H9 (cell line): ENCODE data around the gene GAN. TPM values are rescaled to one million over a fixed set of nuclear protein-coding genes. Genes with fewer than 3 reads are reported as not detected.

Experiments used
- DNase-seq: peaks from one replicate; pipeline ENCODE4 v3.0.0-alpha.2; 2017
- H2AFZ ChIP-seq: one replicate; pipeline ENCODE4 v1.6.1; 2013; ENCODE audit warnings: mild to moderate bottlenecking, low read length, control low read depth, moderate library complexity
- H2AK5ac ChIP-seq: 2 replicates; pipeline ENCODE4 v1.6.1; 2013; ENCODE audit warnings: low read length, control low read depth, mixed read lengths; ENCODE audit not compliant: insufficient read length
- H2BK120ac ChIP-seq: one replicate; pipeline ENCODE4 v1.6.1; 2013; ENCODE audit warnings: low read depth, mild to moderate bottlenecking, low read length, control low read depth, inconsistent platforms; ENCODE audit not compliant: poor library complexity, severe bottlenecking
- H2BK12ac ChIP-seq: 2 replicates; pipeline ENCODE4 v1.6.1; 2013; ENCODE audit warnings: low read length, control low read depth, mixed read lengths, low read depth; ENCODE audit not compliant: insufficient read length
- H2BK15ac ChIP-seq: 2 replicates; pipeline ENCODE4 v1.6.1; 2013; ENCODE audit warnings: low read depth, low read length, control low read depth
- H2BK20ac ChIP-seq: one replicate; pipeline ENCODE4 v1.6.1; 2013; ENCODE audit warnings: low read depth, mild to moderate bottlenecking, low read length, control low read depth, inconsistent platforms; ENCODE audit not compliant: poor library complexity, severe bottlenecking
- H2BK5ac ChIP-seq: 2 replicates; pipeline ENCODE4 v1.6.1; 2013; ENCODE audit warnings: low read length, control low read depth, mixed read lengths; ENCODE audit not compliant: insufficient read length
- H3K14ac ChIP-seq: 2 replicates; pipeline ENCODE4 v1.6.1; 2013; ENCODE audit warnings: low read length, control low read depth; ENCODE audit not compliant: insufficient read depth
- H3K18ac ChIP-seq: 2 replicates; pipeline ENCODE4 v1.6.1; 2013; ENCODE audit warnings: low read depth, mild to moderate bottlenecking, mixed read lengths, low read length, control low read depth; ENCODE audit not compliant: insufficient read length
- H3K23ac ChIP-seq: 2 replicates; pipeline ENCODE4 v1.6.1; 2013; ENCODE audit warnings: low read length, control low read depth, mixed read lengths, low read depth; ENCODE audit not compliant: insufficient read length
- H3K23me2 ChIP-seq: 2 replicates; pipeline ENCODE4 v1.6.1; 2013; ENCODE audit warnings: low read depth, mild to moderate bottlenecking, mixed read lengths, low read length, control low read depth; ENCODE audit not compliant: insufficient read length, poor library complexity, severe bottlenecking
- H3K27ac ChIP-seq: 2 replicates; pipeline ENCODE4 v1.5.1; 2013; ENCODE audit warnings: low read length, control low read depth, mixed read lengths, low read depth; ENCODE audit not compliant: insufficient read length
- H3K27me3 ChIP-seq: 2 replicates; pipeline ENCODE4 v1.6.1; 2013; ENCODE audit warnings: low read length, control low read depth, inconsistent platforms; ENCODE audit not compliant: insufficient read depth
- H3K4ac ChIP-seq: 2 replicates; pipeline ENCODE4 v1.6.1; 2013; ENCODE audit warnings: low read depth, mild to moderate bottlenecking, control low read depth, inconsistent platforms, low read length, moderate library complexity
- H3K4me1 ChIP-seq: 2 replicates; pipeline ENCODE4 v1.6.1; 2013; ENCODE audit warnings: low read length, control low read depth, inconsistent platforms; ENCODE audit not compliant: insufficient read depth
- H3K4me2 ChIP-seq: 2 replicates; pipeline ENCODE4 v1.6.1; 2013; ENCODE audit warnings: low read length, control low read depth, mixed read lengths; ENCODE audit not compliant: insufficient read length, insufficient read depth
- H3K56ac ChIP-seq: 2 replicates; pipeline ENCODE4 v1.6.1; 2013; ENCODE audit warnings: low read depth, mild to moderate bottlenecking, mixed read lengths, low read length, control low read depth; ENCODE audit not compliant: insufficient read length
- H3K79me1 ChIP-seq: 2 replicates; pipeline ENCODE4 v1.6.1; 2013; ENCODE audit warnings: low read depth, mild to moderate bottlenecking, moderate library complexity, low read length, control low read depth, inconsistent platforms; ENCODE audit not compliant: insufficient read depth, poor library complexity, severe bottlenecking
- H3K79me2 ChIP-seq: 2 replicates; pipeline ENCODE4 v1.6.1; 2013; ENCODE audit warnings: low read length, control low read depth, inconsistent platforms; ENCODE audit not compliant: insufficient read depth
- H3K9ac ChIP-seq: 2 replicates; pipeline ENCODE4 v1.6.1; 2013; ENCODE audit warnings: low read length, control low read depth, mixed read lengths; ENCODE audit not compliant: insufficient read length; ENCODE audit errors: extremely low read depth
- H3K9me3 ChIP-seq: one replicate; pipeline ENCODE4 v1.6.1; 2013; ENCODE audit warnings: low read depth, low read length, inconsistent platforms; ENCODE audit not compliant: control insufficient read depth
- H3T11ph ChIP-seq: one replicate; pipeline ENCODE4 v1.6.1; 2013; ENCODE audit warnings: mild to moderate bottlenecking, low read length, control low read depth, inconsistent platforms
- H4K20me1 ChIP-seq: one replicate; pipeline ENCODE4 v1.6.1; 2013; ENCODE audit not compliant: control insufficient read depth, insufficient read length, insufficient read depth
- H4K5ac ChIP-seq: 2 replicates; pipeline ENCODE4 v1.6.1; 2013; ENCODE audit warnings: low read depth, mild to moderate bottlenecking, mixed read lengths, low read length, control low read depth; ENCODE audit not compliant: insufficient read length
- H4K8ac ChIP-seq: replicated peaks from 2 replicates; pipeline ENCODE4 v1.6.1; 2013; ENCODE audit warnings: low read length, control low read depth, mixed read lengths, low read depth; ENCODE audit not compliant: insufficient read length
- H4K91ac ChIP-seq: 2 replicates; pipeline ENCODE4 v1.6.1; 2013; ENCODE audit warnings: low read depth, mild to moderate bottlenecking, moderate library complexity, mixed read lengths, low read length, control low read depth; ENCODE audit not compliant: insufficient read length
- H3K27ac Mint-ChIP-seq, 3 experiments: 2 replicates in 2 of 3; 3 replicates in 1 of 3; pipeline ENCODE4 v1.8.0; 2020 to 2021; ENCODE audit warnings: mixed read lengths in 3 of 3, mild to moderate bottlenecking in 1 of 3, moderate library complexity in 1 of 3
- H3K27me3 Mint-ChIP-seq: 2 replicates; pipeline ENCODE4 v1.8.0; 2021; ENCODE audit warnings: low read depth, mild to moderate bottlenecking, moderate library complexity, mixed read lengths
- H3K36me3 Mint-ChIP-seq, 3 experiments: 2 replicates in 2 of 3; 3 replicates in 1 of 3; pipeline ENCODE4 v1.8.0; 2020 to 2021; ENCODE audit warnings: low read depth in 3 of 3, mixed read lengths in 3 of 3; ENCODE audit not compliant: insufficient read depth in 1 of 3
- H3K4me1 Mint-ChIP-seq, 2 experiments: 2 replicates each; pipeline ENCODE4 v1.8.0; 2020; ENCODE audit warnings: mixed read lengths in 2 of 2
- H3K4me3 Mint-ChIP-seq, 2 experiments: 2 replicates in 1 of 2; 3 replicates in 1 of 2; pipeline ENCODE4 v1.8.0; 2020 to 2021; ENCODE audit warnings: mild to moderate bottlenecking in 2 of 2, mixed read lengths in 2 of 2, moderate library complexity in 1 of 2
- H3K9me3 Mint-ChIP-seq, 2 experiments: 2 replicates in 1 of 2; 3 replicates in 1 of 2; pipeline ENCODE4 v1.8.0; 2020; ENCODE audit warnings: mild to moderate bottlenecking in 2 of 2, mixed read lengths in 2 of 2, moderate library complexity in 1 of 2
- WGBS: extraction: QIAGEN DNeasy Blood & Tissue Kit; methylation state at CpG from one replicate; pipeline ENCODE4 v1.1.7; 2013; ENCODE audit warnings: missing lambda C conversion rate, low lambda C conversion rate, mixed read lengths; ENCODE audit not compliant: insufficient read length; ENCODE audit errors: extremely low coverage; 5-methylcytosine and 5-hydroxymethylcytosine counted together
- total RNA-seq: library from RNA; stranded (reverse); gene quantifications from 2 replicates; pipeline ENCODE4 v1.2.1, GENCODE V29; 2021
- TF ChIP-seq, protein P1 (sequence below): fragments of 200-600 bp; sonication (generic); conservative IDR thresholded peaks from 3 replicates; pipeline ENCODE4 v1.8.0; 2021; ENCODE audit warnings: antibody characterized with exemption, mild to moderate bottlenecking

The GAN gene
- total RNA-seq, 1 experiment from 2014 or later = 20.9 TPM

DNA sequence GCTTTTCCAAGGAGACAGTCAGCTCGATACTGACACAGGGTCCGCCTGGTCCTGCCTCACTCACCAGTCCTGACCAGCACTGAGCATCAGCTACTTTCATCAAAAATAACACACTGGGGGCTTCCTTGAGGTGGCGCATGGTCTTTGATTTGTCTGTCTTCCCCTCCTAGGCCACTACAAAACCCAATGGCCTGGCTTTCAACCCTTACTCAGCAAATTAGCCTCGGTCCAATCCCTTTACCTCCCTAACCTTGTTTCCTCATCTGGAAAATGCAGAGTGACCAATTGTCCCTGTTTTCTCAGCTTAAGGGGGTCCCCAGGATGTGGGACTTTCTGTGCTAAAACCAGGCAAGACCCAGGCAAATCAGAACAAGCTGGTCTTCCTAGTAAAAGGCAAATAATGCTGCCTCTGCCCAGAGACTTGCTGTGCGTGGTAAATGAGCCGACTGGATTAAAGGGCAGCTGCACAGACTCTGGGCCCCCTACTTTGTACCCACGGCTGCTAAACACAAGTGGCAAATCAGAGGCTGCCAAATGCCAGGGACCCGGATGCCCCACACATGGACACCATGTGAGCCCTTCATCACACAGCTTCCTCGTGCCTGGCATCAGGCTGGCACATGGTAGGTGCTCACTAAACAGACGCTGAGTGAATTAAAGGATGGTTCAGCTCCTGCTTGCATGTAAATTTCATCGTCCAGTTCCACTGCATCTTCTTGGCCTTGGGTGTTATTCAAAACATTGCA is 98.7 kb downstream of the GAN start:
- H3K4ac ChIP-seq = no peak overlapping the region
- H3K79me2 ChIP-seq = no peaks in the 10 kb centered on the region
- no peak overlapping the region for H2BK12ac ChIP-seq
- H3K9me3 Mint-ChIP-seq = no peaks in the 10 kb centered on the region; a peak in 1 of 5 replicates
- no peaks in the 10 kb centered on the region for H3K36me3 Mint-ChIP-seq
- peak overlapping the region in 1 of 3 experiments; percentile 32; a peak in 1 of 7 replicates for H3K27ac Mint-ChIP-seq
- H3K4me2 ChIP-seq = no peak overlapping the region
- peaks cover 24 to 30% of the 10 kb centered on the region in 2 experiments for H3K4me1 Mint-ChIP-seq
- H3K9me3 ChIP-seq = no peaks in the 10 kb centered on the region
- TF ChIP-seq, protein P1, sequence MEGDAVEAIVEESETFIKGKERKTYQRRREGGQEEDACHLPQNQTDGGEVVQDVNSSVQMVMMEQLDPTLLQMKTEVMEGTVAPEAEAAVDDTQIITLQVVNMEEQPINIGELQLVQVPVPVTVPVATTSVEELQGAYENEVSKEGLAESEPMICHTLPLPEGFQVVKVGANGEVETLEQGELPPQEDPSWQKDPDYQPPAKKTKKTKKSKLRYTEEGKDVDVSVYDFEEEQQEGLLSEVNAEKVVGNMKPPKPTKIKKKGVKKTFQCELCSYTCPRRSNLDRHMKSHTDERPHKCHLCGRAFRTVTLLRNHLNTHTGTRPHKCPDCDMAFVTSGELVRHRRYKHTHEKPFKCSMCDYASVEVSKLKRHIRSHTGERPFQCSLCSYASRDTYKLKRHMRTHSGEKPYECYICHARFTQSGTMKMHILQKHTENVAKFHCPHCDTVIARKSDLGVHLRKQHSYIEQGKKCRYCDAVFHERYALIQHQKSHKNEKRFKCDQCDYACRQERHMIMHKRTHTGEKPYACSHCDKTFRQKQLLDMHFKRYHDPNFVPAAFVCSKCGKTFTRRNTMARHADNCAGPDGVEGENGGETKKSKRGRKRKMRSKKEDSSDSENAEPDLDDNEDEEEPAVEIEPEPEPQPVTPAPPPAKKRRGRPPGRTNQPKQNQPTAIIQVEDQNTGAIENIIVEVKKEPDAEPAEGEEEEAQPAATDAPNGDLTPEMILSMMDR = no peak
- peaks cover 2% of the 10 kb centered on the region; the same call in 1 of the 2 replicates for H3K4me1 ChIP-seq
- DNase-seq = no peak
- H3K27me3 Mint-ChIP-seq = no peaks in the 10 kb centered on the region; the same call in 1 of the 2 replicates
- H4K8ac ChIP-seq = no peak overlapping the region
- no peak overlapping the region for H4K91ac ChIP-seq
- no peaks in the 10 kb centered on the region for H3K27me3 ChIP-seq
- no peaks in the 10 kb centered on the region for H3K79me1 ChIP-seq
- H3K14ac ChIP-seq = no peak overlapping the region; the same call in 1 of the 2 replicates
- no peak overlapping the region for H2AK5ac ChIP-seq
- no peak overlapping the region for H3K23ac ChIP-seq
- no peak overlapping the region for H3K56ac ChIP-seq
- H4K20me1 ChIP-seq = no peaks in the 10 kb centered on the region
- H3K23me2 ChIP-seq = no peaks in the 10 kb centered on the region
- H3K9ac ChIP-seq = no peak overlapping the region
- H3K27ac ChIP-seq = no peak overlapping the region
- H3T11ph ChIP-seq = no peak overlapping the region
- no peak overlapping the region for H2BK15ac ChIP-seq
- no peak overlapping the region for H4K5ac ChIP-seq
- no peak overlapping the region for H2BK120ac ChIP-seq
- H3K4me3 Mint-ChIP-seq = no peak overlapping the region
- no peak overlapping the region for H2BK20ac ChIP-seq
- WGBS = no CpG with 5 or more reads among the region's 11 CpGs
- H2BK5ac ChIP-seq = no peak overlapping the region
- H3K18ac ChIP-seq = no peak overlapping the region
- H2AFZ ChIP-seq = no peak overlapping the region
